ENCODE data around the gene ALG14. TPM values are rescaled to one million over a fixed set of nuclear protein-coding genes. Genes with fewer than 3 reads are reported as not detected.

The ALG14 gene
- total and polyA plus RNA-seq, 4 donors, result 1.0 to 16.6 (median 1.9) TPM

DNA sequence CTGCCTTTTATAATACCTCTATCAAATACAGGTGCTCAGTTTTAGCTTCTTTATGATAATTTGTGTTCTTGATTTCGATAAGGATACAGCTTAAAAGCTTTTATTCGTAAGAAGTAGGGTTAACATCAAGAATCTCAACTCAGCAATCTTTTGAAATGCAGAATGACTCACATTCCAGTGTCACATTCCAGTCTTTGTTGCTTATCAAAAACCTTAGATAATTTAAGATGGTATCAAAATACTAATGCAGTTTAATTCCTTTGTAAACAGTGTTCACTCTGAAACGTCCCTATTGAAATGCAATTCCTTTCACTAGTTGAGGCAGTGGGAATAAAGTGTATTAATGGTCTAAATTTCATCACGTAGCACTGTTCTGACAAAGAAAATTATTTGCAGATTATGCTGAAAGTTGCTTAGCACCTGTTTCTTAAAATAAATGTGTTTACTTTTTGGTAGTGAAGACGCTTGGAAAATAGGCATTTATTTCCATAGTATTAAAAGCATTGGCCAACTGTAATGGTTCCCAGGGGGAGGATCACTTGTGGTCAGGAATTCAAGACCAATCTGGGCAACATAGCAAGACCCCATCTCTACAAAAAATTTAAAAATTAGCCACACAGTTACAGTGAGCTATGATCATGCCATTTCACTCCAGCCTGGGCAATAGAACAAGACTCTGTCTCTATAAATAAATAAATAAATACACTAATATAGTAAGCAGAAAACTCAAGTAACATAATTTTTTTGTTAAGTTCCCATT, 135.7 kb downstream of the ALG14 start:
- Histone ChIP-seq H3K27me3 (ENCODE audit: control insufficient read depth in 4 of 4, insufficient read depth in 4 of 4, low read length in 3 of 4) (no peaks in the 10 kb centered on the region), H3K9ac (ENCODE audit: low read depth in 1 of 2, low read length in 2 of 2) (no peak overlapping the region), H3K4me3 (ENCODE audit: low read depth in 1 of 3, low read length in 3 of 3) (no peak overlapping the region), H3K36me3 (ENCODE audit: control insufficient read depth in 4 of 4, insufficient read depth in 3 of 4, low read depth in 1 of 4, low read length in 3 of 4) (peaks cover 0 to 7% (median 4%) of the 10 kb centered on the region in 4 donors), H3K9me3 (ENCODE audit: control insufficient read depth in 4 of 4, low read length in 3 of 4) (no peaks in the 10 kb centered on the region), H3K27ac (ENCODE audit: low read depth in 1 of 2, low read length in 2 of 2) (no peak overlapping the region), H3K4me1 (ENCODE audit: control insufficient read depth in 4 of 4, insufficient read depth in 4 of 4, low read length in 3 of 4) (peaks cover 0 to 17% (median 5%) of the 10 kb centered on the region in 4 donors)
- no peak for DNase-seq (ENCODE audit: low spot score)
- no peak for TF ChIP-seq EGR1 (IDR thresholded peaks at IDR 0.05; ENCODE audit: low read depth in 2 of 2)
- TF ChIP-seq TAF1 (conservative IDR thresholded peaks at IDR 0.05), result no peak
- TF ChIP-seq, protein P1, sequence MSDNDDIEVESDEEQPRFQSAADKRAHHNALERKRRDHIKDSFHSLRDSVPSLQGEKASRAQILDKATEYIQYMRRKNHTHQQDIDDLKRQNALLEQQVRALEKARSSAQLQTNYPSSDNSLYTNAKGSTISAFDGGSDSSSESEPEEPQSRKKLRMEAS (IDR thresholded peaks at IDR 0.05), result no peak
- TF ChIP-seq, protein P2, sequence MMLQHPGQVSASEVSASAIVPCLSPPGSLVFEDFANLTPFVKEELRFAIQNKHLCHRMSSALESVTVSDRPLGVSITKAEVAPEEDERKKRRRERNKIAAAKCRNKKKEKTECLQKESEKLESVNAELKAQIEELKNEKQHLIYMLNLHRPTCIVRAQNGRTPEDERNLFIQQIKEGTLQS (IDR thresholded peaks at IDR 0.05), result no peak
- TF ChIP-seq, protein P3, sequence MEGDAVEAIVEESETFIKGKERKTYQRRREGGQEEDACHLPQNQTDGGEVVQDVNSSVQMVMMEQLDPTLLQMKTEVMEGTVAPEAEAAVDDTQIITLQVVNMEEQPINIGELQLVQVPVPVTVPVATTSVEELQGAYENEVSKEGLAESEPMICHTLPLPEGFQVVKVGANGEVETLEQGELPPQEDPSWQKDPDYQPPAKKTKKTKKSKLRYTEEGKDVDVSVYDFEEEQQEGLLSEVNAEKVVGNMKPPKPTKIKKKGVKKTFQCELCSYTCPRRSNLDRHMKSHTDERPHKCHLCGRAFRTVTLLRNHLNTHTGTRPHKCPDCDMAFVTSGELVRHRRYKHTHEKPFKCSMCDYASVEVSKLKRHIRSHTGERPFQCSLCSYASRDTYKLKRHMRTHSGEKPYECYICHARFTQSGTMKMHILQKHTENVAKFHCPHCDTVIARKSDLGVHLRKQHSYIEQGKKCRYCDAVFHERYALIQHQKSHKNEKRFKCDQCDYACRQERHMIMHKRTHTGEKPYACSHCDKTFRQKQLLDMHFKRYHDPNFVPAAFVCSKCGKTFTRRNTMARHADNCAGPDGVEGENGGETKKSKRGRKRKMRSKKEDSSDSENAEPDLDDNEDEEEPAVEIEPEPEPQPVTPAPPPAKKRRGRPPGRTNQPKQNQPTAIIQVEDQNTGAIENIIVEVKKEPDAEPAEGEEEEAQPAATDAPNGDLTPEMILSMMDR (IDR thresholded peaks at IDR 0.05; ENCODE audit: low read depth, low read length, missing input control), result no peak
- TF ChIP-seq JUND (IDR thresholded peaks at IDR 0.05), result no peak
- TF ChIP-seq HNF4G (IDR thresholded peaks at IDR 0.05), result no peak
- no peak for TF ChIP-seq NR2F2 (IDR thresholded peaks at IDR 0.05)
- no peak for TF ChIP-seq RXRA (IDR thresholded peaks at IDR 0.05)
- TF ChIP-seq, protein P4, sequence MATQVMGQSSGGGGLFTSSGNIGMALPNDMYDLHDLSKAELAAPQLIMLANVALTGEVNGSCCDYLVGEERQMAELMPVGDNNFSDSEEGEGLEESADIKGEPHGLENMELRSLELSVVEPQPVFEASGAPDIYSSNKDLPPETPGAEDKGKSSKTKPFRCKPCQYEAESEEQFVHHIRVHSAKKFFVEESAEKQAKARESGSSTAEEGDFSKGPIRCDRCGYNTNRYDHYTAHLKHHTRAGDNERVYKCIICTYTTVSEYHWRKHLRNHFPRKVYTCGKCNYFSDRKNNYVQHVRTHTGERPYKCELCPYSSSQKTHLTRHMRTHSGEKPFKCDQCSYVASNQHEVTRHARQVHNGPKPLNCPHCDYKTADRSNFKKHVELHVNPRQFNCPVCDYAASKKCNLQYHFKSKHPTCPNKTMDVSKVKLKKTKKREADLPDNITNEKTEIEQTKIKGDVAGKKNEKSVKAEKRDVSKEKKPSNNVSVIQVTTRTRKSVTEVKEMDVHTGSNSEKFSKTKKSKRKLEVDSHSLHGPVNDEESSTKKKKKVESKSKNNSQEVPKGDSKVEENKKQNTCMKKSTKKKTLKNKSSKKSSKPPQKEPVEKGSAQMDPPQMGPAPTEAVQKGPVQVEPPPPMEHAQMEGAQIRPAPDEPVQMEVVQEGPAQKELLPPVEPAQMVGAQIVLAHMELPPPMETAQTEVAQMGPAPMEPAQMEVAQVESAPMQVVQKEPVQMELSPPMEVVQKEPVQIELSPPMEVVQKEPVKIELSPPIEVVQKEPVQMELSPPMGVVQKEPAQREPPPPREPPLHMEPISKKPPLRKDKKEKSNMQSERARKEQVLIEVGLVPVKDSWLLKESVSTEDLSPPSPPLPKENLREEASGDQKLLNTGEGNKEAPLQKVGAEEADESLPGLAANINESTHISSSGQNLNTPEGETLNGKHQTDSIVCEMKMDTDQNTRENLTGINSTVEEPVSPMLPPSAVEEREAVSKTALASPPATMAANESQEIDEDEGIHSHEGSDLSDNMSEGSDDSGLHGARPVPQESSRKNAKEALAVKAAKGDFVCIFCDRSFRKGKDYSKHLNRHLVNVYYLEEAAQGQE (IDR thresholded peaks at IDR 0.05), result no peak
- 85% methylated on average over 5 of the region's 5 CpGs for WGBS

DNA sequence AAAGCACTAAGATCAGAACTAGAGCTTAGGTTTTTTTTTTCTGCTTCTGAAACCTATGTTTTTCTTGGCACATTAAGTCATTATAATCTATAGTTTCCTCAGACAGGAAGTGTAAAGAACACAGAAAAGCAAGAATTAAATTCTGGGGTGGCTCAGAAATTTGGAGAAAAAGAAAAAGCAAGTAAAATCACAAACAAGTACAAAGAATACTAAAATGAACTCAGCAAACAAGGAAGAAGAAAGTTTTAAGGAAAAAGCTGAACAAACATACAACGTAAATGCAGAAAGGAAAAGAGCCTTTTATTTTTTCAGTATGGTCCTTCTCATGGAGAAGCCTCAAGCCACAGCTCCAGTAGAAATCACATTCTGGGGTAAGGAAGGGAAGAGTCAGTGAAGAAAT, 137.3 kb downstream of the ALG14 start:
- Histone ChIP-seq H3K36me3 (ENCODE audit: control insufficient read depth in 4 of 4, insufficient read depth in 3 of 4, low read depth in 1 of 4, low read length in 3 of 4) (peaks cover 0 to 7% (median 4%) of the 10 kb centered on the region in 4 donors), H3K9ac (ENCODE audit: low read depth in 1 of 2, low read length in 2 of 2) (no peak overlapping the region), H3K27ac (ENCODE audit: low read depth in 1 of 2, low read length in 2 of 2) (no peak overlapping the region), H3K27me3 (ENCODE audit: control insufficient read depth in 4 of 4, insufficient read depth in 4 of 4, low read length in 3 of 4) (no peaks in the 10 kb centered on the region), H3K4me3 (ENCODE audit: low read depth in 1 of 3, low read length in 3 of 3) (no peak overlapping the region), H3K9me3 (ENCODE audit: control insufficient read depth in 4 of 4, low read length in 3 of 4) (no peaks in the 10 kb centered on the region), H3K4me1 (ENCODE audit: control insufficient read depth in 4 of 4, insufficient read depth in 4 of 4, low read length in 3 of 4) (peaks cover 0 to 14% (median 4%) of the 10 kb centered on the region in 4 donors)
- 71% methylated on average over 1 of the region's 1 CpG for whole genome bisulfite sequencing
- TF ChIP-seq, protein P1 (IDR thresholded peaks at IDR 0.05), result no peak
- TF ChIP-seq, protein P4 (IDR thresholded peaks at IDR 0.05), result no peak
- no peak for TF ChIP-seq FOXA1 (IDR thresholded peaks at IDR 0.05)
- TF ChIP-seq SP1 (IDR thresholded peaks at IDR 0.05), result no peak
- TF ChIP-seq RXRA (IDR thresholded peaks at IDR 0.05), result no peak
- no peak for TF ChIP-seq RAD21 (IDR thresholded peaks at IDR 0.05)
- TF ChIP-seq TAF1 (conservative IDR thresholded peaks at IDR 0.05), result no peak
- TF ChIP-seq, protein P3 (IDR thresholded peaks at IDR 0.05; ENCODE audit: low read depth, low read length, missing input control), result no peak
- DNase-seq (ENCODE audit: low spot score), result no peak
